Measurements from ENCODE around the gene KCNJ3. TPM values are rescaled to one million over a fixed set of nuclear protein-coding genes. Genes with fewer than 3 reads are reported as not detected.

Gene KCNJ3
- total and polyA plus RNA-seq, 2 of the 13 experiments (the other 11 are each of a cell fraction or from before 2014, with no cell fraction given): not detected

DNA sequence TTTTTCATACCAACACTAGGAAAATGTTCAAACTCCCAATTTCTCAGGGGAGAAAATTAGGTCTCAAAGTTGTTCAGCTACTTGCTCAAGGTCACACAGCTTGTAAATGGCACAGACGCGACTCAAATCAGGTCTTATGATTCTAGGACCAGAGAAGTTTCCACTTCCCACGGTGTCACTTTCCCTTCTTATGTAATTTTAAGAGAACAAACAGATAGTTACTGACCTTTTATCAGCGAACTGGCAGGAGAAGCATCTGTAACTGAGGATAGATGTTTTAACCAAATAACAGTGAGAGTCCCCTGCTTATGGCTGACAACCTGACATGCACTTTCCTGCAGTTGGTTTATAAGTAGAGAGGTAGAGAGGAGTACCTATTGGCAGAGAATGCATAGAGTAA lies 2.1 kb upstream of the KCNJ3 start:
- ChIA-PET CTCF (ENCODE audit: low intra/inter-chr PET ratio, low total read pairs) (no interaction called here), POLR2A (no interaction called here)
- Histone ChIP-seq H3K9me3 (ENCODE audit: low read length) (no peaks in the 10 kb centered on the region), H4K20me1 (ENCODE audit: insufficient read depth, low read length) (no peaks in the 10 kb centered on the region), H3K27ac (ENCODE audit: extremely low read length, insufficient read depth, low read length) (no peak overlapping the region), H3K36me3 (replicated peaks in 1 of 2; ENCODE audit: control insufficient read depth in 1 of 2, insufficient read depth in 2 of 2, low read length in 2 of 2) (no peaks in the 10 kb centered on the region), H3K4me3 (replicated peaks in 1 of 3; ENCODE audit: insufficient read depth in 1 of 3, low read depth in 2 of 3, low read length in 3 of 3) (no peak overlapping the region), H3K27me3 (ENCODE audit: control insufficient read depth in 1 of 2, insufficient read depth in 2 of 2, low read length in 2 of 2) (peaks cover 0 to 20% of the 10 kb centered on the region in 2 experiments; a peak in 3 of 5 replicates), H3K4me2 (ENCODE audit: low read depth, low read length) (no peak overlapping the region), H3K79me2 (ENCODE audit: insufficient read depth, low read length) (no peaks in the 10 kb centered on the region), H3K4me1 (ENCODE audit: insufficient read depth, low read length) (no peaks in the 10 kb centered on the region), H2AFZ (ENCODE audit: low read length) (no peak overlapping the region), H3K9ac (ENCODE audit: insufficient read depth, low read depth, low read length) (no peak overlapping the region)
- in situ Hi-C loops (cut with HindIII; ENCODE audit: extremely low pct_ligation_motif_present, low pct_unique_long_range_greater_than_20kb): no loop called here
- intact Hi-C loops (cut with micrococcal nuclease; ENCODE audit: unreplicated experiment): no loop called here
- no peak for TF ChIP-seq PCBP1 (IDR thresholded peaks at IDR 0.05; ENCODE audit: borderline replicate concordance, low read depth, low read length)
- TF ChIP-seq NR2C2 (CRISPR knock-in tag; IDR thresholded peaks at IDR 0.05; ENCODE audit: borderline replicate concordance): no peak
- TF ChIP-seq ISX (CRISPR knock-in tag; conservative IDR thresholded peaks at IDR 0.05): no peak
- TF ChIP-seq MAX (IDR thresholded peaks at IDR 0.05): no peak
- TF ChIP-seq, protein P1, sequence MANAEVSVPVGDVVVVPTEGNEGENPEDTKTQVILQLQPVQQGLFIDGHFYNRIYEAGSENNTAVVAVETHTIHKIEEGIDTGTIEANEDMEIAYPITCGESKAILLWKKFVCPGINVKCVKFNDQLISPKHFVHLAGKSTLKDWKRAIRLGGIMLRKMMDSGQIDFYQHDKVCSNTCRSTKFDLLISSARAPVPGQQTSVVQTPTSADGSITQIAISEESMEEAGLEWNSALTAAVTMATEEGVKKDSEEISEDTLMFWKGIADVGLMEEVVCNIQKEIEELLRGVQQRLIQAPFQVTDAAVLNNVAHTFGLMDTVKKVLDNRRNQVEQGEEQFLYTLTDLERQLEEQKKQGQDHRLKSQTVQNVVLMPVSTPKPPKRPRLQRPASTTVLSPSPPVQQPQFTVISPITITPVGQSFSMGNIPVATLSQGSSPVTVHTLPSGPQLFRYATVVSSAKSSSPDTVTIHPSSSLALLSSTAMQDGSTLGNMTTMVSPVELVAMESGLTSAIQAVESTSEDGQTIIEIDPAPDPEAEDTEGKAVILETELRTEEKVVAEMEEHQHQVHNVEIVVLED (CRISPR knock-in tag; IDR thresholded peaks at IDR 0.05; ENCODE audit: borderline replicate concordance): no peak
- TF ChIP-seq TOPORS (CRISPR knock-in tag; IDR thresholded peaks at IDR 0.05): no peak
- TF ChIP-seq BCL6 (CRISPR knock-in tag; IDR thresholded peaks at IDR 0.05): no peak
- TF ChIP-seq MLLT10 (CRISPR knock-in tag; IDR thresholded peaks at IDR 0.05): no peak
- no peak for TF ChIP-seq SETDB1 (CRISPR knock-in tag; IDR thresholded peaks at IDR 0.05; ENCODE audit: borderline replicate concordance)
- no peak for TF ChIP-seq NFE2 (CRISPR knock-in tag; IDR thresholded peaks at IDR 0.05)
- no peak for TF ChIP-seq SCMH1 (CRISPR knock-in tag; IDR thresholded peaks at IDR 0.05; ENCODE audit: borderline replicate concordance)
- no peak for TF ChIP-seq EHMT2 (IDR thresholded peaks at IDR 0.05; ENCODE audit: borderline replicate concordance, low read depth, low read length)
- TF ChIP-seq, protein P2, sequence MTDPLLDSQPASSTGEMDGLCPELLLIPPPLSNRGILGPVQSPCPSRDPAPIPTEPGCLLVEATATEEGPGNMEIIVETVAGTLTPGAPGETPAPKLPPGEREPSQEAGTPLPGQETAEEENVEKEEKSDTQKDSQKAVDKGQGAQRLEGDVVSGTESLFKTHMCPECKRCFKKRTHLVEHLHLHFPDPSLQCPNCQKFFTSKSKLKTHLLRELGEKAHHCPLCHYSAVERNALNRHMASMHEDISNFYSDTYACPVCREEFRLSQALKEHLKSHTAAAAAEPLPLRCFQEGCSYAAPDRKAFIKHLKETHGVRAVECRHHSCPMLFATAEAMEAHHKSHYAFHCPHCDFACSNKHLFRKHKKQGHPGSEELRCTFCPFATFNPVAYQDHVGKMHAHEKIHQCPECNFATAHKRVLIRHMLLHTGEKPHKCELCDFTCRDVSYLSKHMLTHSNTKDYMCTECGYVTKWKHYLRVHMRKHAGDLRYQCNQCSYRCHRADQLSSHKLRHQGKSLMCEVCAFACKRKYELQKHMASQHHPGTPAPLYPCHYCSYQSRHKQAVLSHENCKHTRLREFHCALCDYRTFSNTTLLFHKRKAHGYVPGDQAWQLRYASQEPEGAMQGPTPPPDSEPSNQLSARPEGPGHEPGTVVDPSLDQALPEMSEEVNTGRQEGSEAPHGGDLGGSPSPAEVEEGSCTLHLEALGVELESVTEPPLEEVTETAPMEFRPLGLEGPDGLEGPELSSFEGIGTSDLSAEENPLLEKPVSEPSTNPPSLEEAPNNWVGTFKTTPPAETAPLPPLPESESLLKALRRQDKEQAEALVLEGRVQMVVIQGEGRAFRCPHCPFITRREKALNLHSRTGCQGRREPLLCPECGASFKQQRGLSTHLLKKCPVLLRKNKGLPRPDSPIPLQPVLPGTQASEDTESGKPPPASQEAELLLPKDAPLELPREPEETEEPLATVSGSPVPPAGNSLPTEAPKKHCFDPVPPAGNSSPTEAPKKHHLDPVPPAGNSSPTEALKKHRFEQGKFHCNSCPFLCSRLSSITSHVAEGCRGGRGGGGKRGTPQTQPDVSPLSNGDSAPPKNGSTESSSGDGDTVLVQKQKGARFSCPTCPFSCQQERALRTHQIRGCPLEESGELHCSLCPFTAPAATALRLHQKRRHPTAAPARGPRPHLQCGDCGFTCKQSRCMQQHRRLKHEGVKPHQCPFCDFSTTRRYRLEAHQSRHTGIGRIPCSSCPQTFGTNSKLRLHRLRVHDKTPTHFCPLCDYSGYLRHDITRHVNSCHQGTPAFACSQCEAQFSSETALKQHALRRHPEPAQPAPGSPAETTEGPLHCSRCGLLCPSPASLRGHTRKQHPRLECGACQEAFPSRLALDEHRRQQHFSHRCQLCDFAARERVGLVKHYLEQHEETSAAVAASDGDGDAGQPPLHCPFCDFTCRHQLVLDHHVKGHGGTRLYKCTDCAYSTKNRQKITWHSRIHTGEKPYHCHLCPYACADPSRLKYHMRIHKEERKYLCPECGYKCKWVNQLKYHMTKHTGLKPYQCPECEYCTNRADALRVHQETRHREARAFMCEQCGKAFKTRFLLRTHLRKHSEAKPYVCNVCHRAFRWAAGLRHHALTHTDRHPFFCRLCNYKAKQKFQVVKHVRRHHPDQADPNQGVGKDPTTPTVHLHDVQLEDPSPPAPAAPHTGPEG (CRISPR knock-in tag; IDR thresholded peaks at IDR 0.05): no peak
- TF ChIP-seq CBX2 (IDR thresholded peaks at IDR 0.05; ENCODE audit: low read depth, low read length): no peak
- TF ChIP-seq CBX2 (CRISPR knock-in tag; IDR thresholded peaks at IDR 0.05; ENCODE audit: low read depth): no peak
- TF ChIP-seq ZNF383 (CRISPR knock-in tag; IDR thresholded peaks at IDR 0.05; ENCODE audit: borderline replicate concordance): no peak
- no peak for TF ChIP-seq ZNF670 (CRISPR knock-in tag; IDR thresholded peaks at IDR 0.05; ENCODE audit: borderline replicate concordance)
- no peak for TF ChIP-seq ZNF326 (CRISPR knock-in tag; IDR thresholded peaks at IDR 0.05; ENCODE audit: borderline replicate concordance)
- no peak for TF ChIP-seq ZNF205 (CRISPR knock-in tag; IDR thresholded peaks at IDR 0.05)
- DNase-seq (ENCODE audit: low spot score) (no peak), FAIRE-seq (no peak), ATAC-seq (no peak)
- BruUV-seq (replicated peaks): no TSS peak
- WGBS (ENCODE audit: low lambda C conversion rate): 26% methylated on average over 4 of the region's 4 CpGs
